Vagina (tissue), 2 donors: ENCODE data around the gene SEPTIN8.

Experiments used
- POLR2A ChIP-seq, 2 donors: fragments of 450-650 bp; IDR thresholded peaks; one replicate each; pipeline ENCODE4 v1.6.1; 2017; ENCODE audit warnings: antibody characterized with exemption in 2 of 2, mild to moderate bottlenecking in 2 of 2, moderate library complexity in 2 of 2
- POLR2AphosphoS5 ChIP-seq, 2 donors: sonication (generic); formaldehyde crosslinking; IDR thresholded peaks; one replicate each; pipeline ENCODE4 v1.9.0; 2017; ENCODE audit warnings: antibody characterized with exemption in 2 of 2, mild to moderate bottlenecking in 2 of 2, low read depth in 1 of 2; ENCODE audit not compliant: insufficient read depth in 1 of 2

GRCh38 chr5:132819468-132819867, 42.4 kb upstream of the SEPTIN8 start:
- TF ChIP-seq POLR2AphosphoS5 (IDR thresholded peaks at IDR 0.05; ENCODE audit: insufficient read depth in 1 of 2, low read depth in 1 of 2): no peak
- no peak for TF ChIP-seq POLR2A (IDR thresholded peaks at IDR 0.05)
